ENCODE data around the gene CFAP299. TPM values are rescaled to one million over a fixed set of nuclear protein-coding genes. Genes with fewer than 3 reads are reported as not detected.

CFAP299 gene
- total RNA-seq, 4 donors from 2014 or later = 0.84 to 2.5 (median 2.2) TPM; not detected in 1

- no peak for DNase-seq (ENCODE audit: extremely low spot score)
- H3K9me3 ChIP-seq = no peaks in the 10 kb centered on the region
- TF ChIP-seq EP300 (IDR thresholded peaks at IDR 0.05) (no peak), CTCF (IDR thresholded peaks at IDR 0.05) (no peak), POLR2A (IDR thresholded peaks at IDR 0.05; ENCODE audit: low read depth) (no peak), POLR2AphosphoS5 (IDR thresholded peaks at IDR 0.05) (no peak)
Observed at GRCh38 chr4:80529026-80529425, 193.5 kb downstream of the CFAP299 start.

GRCh38 chr4:80532674-80533333 is 197.3 kb downstream of the CFAP299 start:
- H3K27ac ChIP-seq (replicated peaks in 1 of 4) = no peak overlapping the region
- no peak for DNase-seq (ENCODE audit: extremely low spot score)
- WGBS = 52% methylated on average over 2 of the region's 2 CpGs
- H3K4me1 ChIP-seq = no peaks in the 10 kb centered on the region
- intact Hi-C loops (cut with DNase I) = no loop called here
- TF ChIP-seq POLR2AphosphoS5 (IDR thresholded peaks at IDR 0.05) = no peak
- TF ChIP-seq POLR2A (IDR thresholded peaks at IDR 0.05; ENCODE audit: low read depth) = no peak
- no peak for TF ChIP-seq CTCF (IDR thresholded peaks at IDR 0.05)
- no peak for TF ChIP-seq EP300 (IDR thresholded peaks at IDR 0.05)
- no peak overlapping the region for H3K4me3 ChIP-seq
- no peaks in the 10 kb centered on the region for H3K27me3 ChIP-seq
- H3K9me3 ChIP-seq = no peaks in the 10 kb centered on the region
- no peaks in the 10 kb centered on the region for H3K36me3 ChIP-seq

More at GRCh38 chr4:80529026-80529425, 193.5 kb downstream of the CFAP299 start:
- Histone ChIP-seq H3K4me3 (no peak overlapping the region), H3K27ac (replicated peaks in 1 of 4) (no peak overlapping the region), H3K36me3 (no peaks in the 10 kb centered on the region), H3K4me1 (no peaks in the 10 kb centered on the region), H3K27me3 (no peaks in the 10 kb centered on the region)
- intact Hi-C loops (cut with DNase I) = no loop called here

- 67% methylated on average over 1 of the region's 1 CpG for WGBS
- Histone ChIP-seq H3K27me3 (no peaks in the 10 kb centered on the region), H3K36me3 (no peaks in the 10 kb centered on the region), H3K4me1 (no peaks in the 10 kb centered on the region), H3K9me3 (no peaks in the 10 kb centered on the region), H3K4me3 (no peak overlapping the region), H3K27ac (replicated peaks in 1 of 4) (no peak overlapping the region)
- no peak for DNase-seq (ENCODE audit: extremely low spot score)
- TF ChIP-seq POLR2A (IDR thresholded peaks at IDR 0.05; ENCODE audit: low read depth) (no peak), POLR2AphosphoS5 (IDR thresholded peaks at IDR 0.05) (no peak), CTCF (IDR thresholded peaks at IDR 0.05) (no peak), EP300 (IDR thresholded peaks at IDR 0.05) (no peak)
- intact Hi-C loops (cut with DNase I) = no loop called here
Observed at GRCh38 chr4:80535551-80535950, 200.0 kb downstream of the CFAP299 start.

GRCh38 chr4:80538276-80538926 is 202.9 kb downstream of the CFAP299 start:
- no peak overlapping the region for H3K4me3 ChIP-seq
- H3K27me3 ChIP-seq = no peaks in the 10 kb centered on the region
- DNase-seq (ENCODE audit: extremely low spot score) = no peak
- no peaks in the 10 kb centered on the region for H3K9me3 ChIP-seq
- intact Hi-C loops (cut with DNase I) = no loop called here
- 90% methylated on average over 4 of the region's 4 CpGs for WGBS
- no peaks in the 10 kb centered on the region for H3K36me3 ChIP-seq
- H3K27ac ChIP-seq (replicated peaks in 1 of 4) = no peak overlapping the region
- H3K4me1 ChIP-seq = no peaks in the 10 kb centered on the region
- TF ChIP-seq EP300 (IDR thresholded peaks at IDR 0.05) (no peak), CTCF (IDR thresholded peaks at IDR 0.05) (no peak), POLR2A (IDR thresholded peaks at IDR 0.05; ENCODE audit: low read depth) (no peak), POLR2AphosphoS5 (IDR thresholded peaks at IDR 0.05) (no peak)

All from esophagus muscularis mucosa (tissue), 4 donors.